K562 (cell line): Measurements from ENCODE around the gene RPL26. TPM values are rescaled to one million over a fixed set of nuclear protein-coding genes. Genes with fewer than 3 reads are reported as not detected.
"Not testable (repeated sequence)": the region's sequence is repeated elsewhere in the genome, so short reads cannot be mapped to it uniquely, and the experiment has no call there.

ENCODE experiments used
- ATAC-seq: fragments of 200-7000 bp; cut with Tn5 transposase; 3 replicates; pipeline ENCODE4 v1.9.1; 2020; ENCODE audit warnings: moderate library complexity
- BruUV-seq: library from RNA; stranded (reverse); fragments of 400-500 nt; replicated peaks from 2 replicates; lab custom pipeline; 2021; lab: Mats Ljungman, UMichigan
- CTCF ChIA-PET: fragments of 300-600 bp; formaldehyde crosslinking; extraction: SDS; loops from one replicate; lab custom pipeline; 2021; ENCODE audit warnings: low intra/inter-chr PET ratio; lab: Yijun Ruan, JAX
- POLR2A ChIA-PET: fragments of 300-600, 350-650 bp; sonication (Branson Sonifier 250); formaldehyde crosslinking; extraction: SDS; loops from one replicate; lab custom pipeline; 2021; ENCODE audit warnings: antibody characterized with exemption, inconsistent platforms; lab: Yijun Ruan, JAX
- DNase-seq, 4 experiments: peaks; one replicate each; pipeline versions ENCODE4 v3.0.0 to v3.0.0-alpha.2; 2011 to 2018; ENCODE audit warnings: low spot score in 3 of 4, mixed read lengths in 3 of 4; ENCODE audit errors: extremely low read depth in 1 of 4
- FAIRE-seq: peaks from 2 replicates; lab custom pipeline; 2011; peaks lifted over from hg19 to GRCh38; lab: Jason Lieb, UNC
- H2AFZ ChIP-seq: 2 replicates; pipeline ENCODE4 v1.6.0; 2011; ENCODE audit warnings: low read depth, low read length, control low read depth, inconsistent platforms
- H3K27ac ChIP-seq: fragments of 200-600 bp; 3 replicates; pipeline ENCODE4 v1.8.0; 2011; ENCODE audit warnings: low read depth, mild to moderate bottlenecking, control low read depth, inconsistent platforms, low read length, moderate library complexity, mixed read lengths; ENCODE audit errors: extremely low read depth
- H3K27me3 ChIP-seq, 2 experiments: fragments of 300-600 bp in 1 of 2; 2 replicates in 1 of 2; 3 replicates in 1 of 2; pipeline versions ENCODE4 v1.6.0 to v1.8.0; 2011; ENCODE audit warnings: inconsistent platforms in 2 of 2, low read length in 2 of 2, mild to moderate bottlenecking in 1 of 2, mixed read lengths in 1 of 2, moderate library complexity in 1 of 2; ENCODE audit not compliant: control insufficient read depth in 2 of 2, insufficient read depth in 2 of 2
- H3K36me3 ChIP-seq: fragments of 300-600 bp; 3 replicates; pipeline ENCODE4 v1.8.0; 2011; ENCODE audit warnings: mild to moderate bottlenecking, low read length, inconsistent platforms; ENCODE audit not compliant: control insufficient read depth, insufficient read depth
- H3K4me1 ChIP-seq, 2 experiments: fragments of 200-600 bp in 1 of 2; replicated peaks in 1 of 2; 2 replicates in 1 of 2; 3 replicates in 1 of 2; pipeline versions ENCODE4 v1.5.1 to v1.8.0; 2011; ENCODE audit warnings: inconsistent platforms in 2 of 2, low read length in 2 of 2, mild to moderate bottlenecking in 1 of 2, mixed read lengths in 1 of 2, moderate library complexity in 1 of 2; ENCODE audit not compliant: control insufficient read depth in 2 of 2, insufficient read depth in 2 of 2
- H3K4me2 ChIP-seq: 2 replicates; pipeline ENCODE4 v1.6.1; 2011; ENCODE audit warnings: low read length, control low read depth, inconsistent platforms, mixed read lengths; ENCODE audit not compliant: insufficient read depth
- H3K4me3 ChIP-seq: fragments of 200-600 bp; sonication (generic), shearing (Covaris generic); 2 replicates; pipeline ENCODE4 v1.5.1; 2016; ENCODE audit warnings: control low read depth, inconsistent platforms
- H3K79me2 ChIP-seq: fragments of 200-600 bp; 3 replicates; pipeline ENCODE4 v1.8.0; 2011; ENCODE audit warnings: low read length, inconsistent platforms; ENCODE audit not compliant: control insufficient read depth, insufficient read depth
- H3K9ac ChIP-seq, 2 experiments: 2 replicates each; pipeline versions ENCODE4 v1.6.0 to v1.6.1; 2011; ENCODE audit warnings: low read depth in 2 of 2, low read length in 2 of 2, control low read depth in 1 of 2, inconsistent platforms in 1 of 2, mild to moderate bottlenecking in 1 of 2, mixed read lengths in 1 of 2; ENCODE audit not compliant: insufficient read depth in 1 of 2
- H3K9me1 ChIP-seq: one replicate; pipeline ENCODE4 v1.6.0; 2011; ENCODE audit warnings: inconsistent platforms, mild to moderate bottlenecking, low read length, moderate library complexity; ENCODE audit not compliant: control insufficient read depth, insufficient read depth
- H3K9me3 ChIP-seq: replicated peaks from 2 replicates; pipeline ENCODE4 v1.5.1; 2011; ENCODE audit warnings: low read depth, low read length, inconsistent platforms; ENCODE audit not compliant: control insufficient read depth, insufficient read depth
- H4K20me1 ChIP-seq: replicated peaks from 2 replicates; pipeline ENCODE4 v1.6.1; 2011; ENCODE audit warnings: low read length, inconsistent platforms, mixed read lengths; ENCODE audit not compliant: control insufficient read depth, insufficient read depth
- HDGF ChIP-seq: fragments of 450-650 bp; IDR thresholded peaks from 2 replicates; pipeline ENCODE4 v1.6.1; 2016
- WGBS: fragments of 100-300 bp; shearing (Covaris generic); methylation state at CpG from one replicate; pipeline ENCODE4 v1.1.6; 2016; ENCODE audit warnings: low coverage, mixed read lengths; ENCODE audit not compliant: insufficient coverage; ENCODE audit errors: missing lambda C conversion rate; 5-methylcytosine and 5-hydroxymethylcytosine counted together
- in situ Hi-C: fragments of 300-500 bp; cut with MboI; formaldehyde crosslinking; loops from 4 replicates; pipeline ENCODE4 v1.15.0; 2018; ENCODE audit warnings: inconsistent platforms, mixed read lengths
- intact Hi-C: fragments of 100-400 bp; cut with micrococcal nuclease; formaldehyde crosslinking; loops from 2 replicates; pipeline ENCODE4 v1.14.2; 2022
- polyA plus RNA-seq, 8 experiments: library from polyadenylated mRNA; depleted of rRNA in 4 of 8; stranded (reverse) in 5 of 8; unstranded in 3 of 8; fragments of >200 nt; fragmentation: Nextera tagmentation in 2 of 8; fragmentation: Illumina TruSeq in 1 of 8; extraction: Ambion mirVana in 2 of 8; extraction: Trizol in 1 of 8; gene quantifications; 2 replicates each; pipeline versions ENCODE4 v1.2.1 to v1.2.3, GENCODE V29; 2011 to 2014; ENCODE audit warnings: inconsistent platforms in 1 of 8, missing spikeins in 1 of 8
- total RNA-seq, 7 experiments: library from RNA; depleted of rRNA in 6 of 7; stranded (reverse); fragments of >200 nt in 6 of 7; fragmentation: Illumina TruSeq in 2 of 7; extraction: Trizol in 2 of 7; gene quantifications; 2 replicates each; pipeline versions ENCODE4 v1.2.1 to v1.2.3, GENCODE V29; 2011 to 2021; ENCODE audit warnings: low replicate concordance in 1 of 7

Gene RPL26
- total and polyA plus RNA-seq, 9 of the 15 experiments (the other 6 are each of a cell fraction or from before 2014, with no cell fraction given) = 1,474 to 4,074 (median 2,904) TPM

- Histone ChIP-seq H3K4me1 (peaks cover 16 to 17% of the 10 kb centered on the region in 2 experiments), H3K79me2 (peaks cover 46% of the 10 kb centered on the region), H3K36me3 (peaks cover 63% of the 10 kb centered on the region), H4K20me1 (peaks cover 14% of the 10 kb centered on the region; the same call in 1 of the 2 replicates)
- H3K9me3 ChIP-seq, H3K9me1 ChIP-seq, H3K27me3 ChIP-seq, FAIRE-seq, H3K27ac ChIP-seq, DNase-seq, H3K9ac ChIP-seq, H3K4me3 ChIP-seq, H3K4me2 ChIP-seq, ATAC-seq, H2AFZ ChIP-seq, BruUV-seq: not testable (repeated sequence)
- in situ Hi-C loops = loop anchor here (25.0 kb wide), 1 partner anchor 1159 kb away; no protein-coding TSS in a partner anchor
- ChIA-PET CTCF (interaction anchor here (0.6 kb wide), 1 partner anchor 258 kb away, joined by 3 read pairs; no protein-coding TSS in a partner anchor), POLR2A (interaction anchor here (1.0 to 4.6 kb wide), 2 partner anchors 17 to 26 kb away, joined by 5 to 25 read pairs; no protein-coding TSS in a partner anchor)
- WGBS = 82% methylated on average over 7 of the region's 8 CpGs
- intact Hi-C loops = loop anchor here (5.0 kb wide), 1 partner anchor 61 kb away; no protein-coding TSS in a partner anchor
These were observed 4.9 kb downstream of the RPL26 start for GRCh38 chr17:8378117-8378516.

GRCh38 chr17:8377422-8377821 lies 5.6 kb downstream of the RPL26 start:
- no peaks in the 10 kb centered on the region for H3K27me3 ChIP-seq
- H4K20me1 ChIP-seq = peaks cover 14% of the 10 kb centered on the region; the same call in 1 of the 2 replicates
- POLR2A ChIA-PET = interaction anchor here (0.5 to 4.6 kb wide), 5 partner anchors 10 to 258 kb away, joined by 3 to 25 read pairs (median 3); no protein-coding TSS in a partner anchor
- no peak overlapping the region for H3K4me3 ChIP-seq
- H3K4me1 ChIP-seq = peaks cover 16 to 17% of the 10 kb centered on the region in 2 experiments
- DNase-seq (no peak), FAIRE-seq (no peak), ATAC-seq (no peak)
- no TSS peak for BruUV-seq
- CTCF ChIA-PET = no interaction called here
- H3K9ac ChIP-seq = no peak overlapping the region
- H3K79me2 ChIP-seq = peaks cover 39% of the 10 kb centered on the region
- H2AFZ ChIP-seq = no peak overlapping the region
- in situ Hi-C loops (loop anchor here (25.0 kb wide), 1 partner anchor 1160 kb away; no protein-coding TSS in a partner anchor), intact Hi-C loops (loop anchor here (5.0 kb wide), 1 partner anchor 60 kb away; no protein-coding TSS in a partner anchor)
- H3K4me2 ChIP-seq = 0 out of 2 replicates have a peak overlapping the region, but pooled peaks have one; percentile 75
- WGBS = 83% methylated on average over 1 of the region's 4 CpGs
- H3K9me3 ChIP-seq = no peaks in the 10 kb centered on the region
- H3K27ac ChIP-seq = no peak overlapping the region; the same call in 2 of the 3 replicates
- no peaks in the 10 kb centered on the region for H3K9me1 ChIP-seq
- H3K36me3 ChIP-seq = peaks cover 62% of the 10 kb centered on the region
- TF ChIP-seq HDGF = no peak
